WTC11 (cell line): ENCODE results near the gene HDLBP. TPM values are rescaled to one million over a fixed set of nuclear protein-coding genes. Genes with fewer than 3 reads are reported as not detected.

ENCODE experiments used
- ATAC-seq: fragments of 200-7000 bp; cut with Tn5 transposase; 2 replicates; pipeline ENCODE4 v1.10.0; 2021; ENCODE audit warnings: mild to moderate bottlenecking, moderate library complexity
- CTCF ChIA-PET: fragments of 300-600 bp; sonication (Branson Sonifier 250); formaldehyde crosslinking; loops from one replicate; lab custom pipeline; 2021; ENCODE audit warnings: antibody characterized with exemption; lab: Charles Lee
- POLR2A ChIA-PET: fragments of 350-600 bp; sonication (Branson Sonifier 250); formaldehyde crosslinking; loops from one replicate; lab custom pipeline; 2021; ENCODE audit warnings: antibody characterized with exemption; lab: Charles Lee
- DNase-seq: peaks from one replicate; pipeline ENCODE4 v3.0.0; 2021; ENCODE audit warnings: low spot score
- H3K27ac Mint-ChIP-seq: 2 replicates; pipeline ENCODE4 v1.8.0; 2021; ENCODE audit warnings: mixed read lengths
- H3K27me3 Mint-ChIP-seq: 2 replicates; pipeline ENCODE4 v1.8.0; 2021; ENCODE audit warnings: low read depth, mild to moderate bottlenecking, moderate library complexity, mixed read lengths
- H3K36me3 Mint-ChIP-seq: 2 replicates; pipeline ENCODE4 v1.8.0; 2021; ENCODE audit warnings: mixed read lengths
- H3K4me1 Mint-ChIP-seq: 2 replicates; pipeline ENCODE4 v1.8.0; 2022; ENCODE audit warnings: mixed read lengths
- H3K4me3 Mint-ChIP-seq: 2 replicates; pipeline ENCODE4 v1.8.0; 2021; ENCODE audit warnings: mild to moderate bottlenecking, moderate library complexity, mixed read lengths
- H3K9me3 Mint-ChIP-seq: 2 replicates; pipeline ENCODE4 v1.8.0; 2021; ENCODE audit warnings: mixed read lengths
- ELF4 ChIP-seq: sonication (generic); formaldehyde crosslinking; IDR thresholded peaks from 2 replicates; pipeline ENCODE4 v1.8.1; 2022; ENCODE audit warnings: low read depth, mild to moderate bottlenecking, moderate library complexity, missing genetic modification reagents
- EMX1 ChIP-seq: fragments of 250-450 bp; sonication (Bioruptor Pico); IDR thresholded peaks from 2 replicates; pipeline ENCODE4 v1.8.0; 2021; ENCODE audit warnings: mild to moderate bottlenecking
- GABPB1 ChIP-seq: sonication (generic); formaldehyde crosslinking; IDR thresholded peaks from 2 replicates; pipeline ENCODE4 v1.8.1; 2023; ENCODE audit warnings: mild to moderate bottlenecking, missing genetic modification reagents
- IRF2 ChIP-seq: sonication (generic); formaldehyde crosslinking; IDR thresholded peaks from 2 replicates; pipeline ENCODE4 v1.8.0; 2022; ENCODE audit warnings: low read depth, missing genetic modification reagents, borderline replicate concordance
- MXD4 ChIP-seq: fragments of 250-450 bp; sonication (Bioruptor Pico); IDR thresholded peaks from 2 replicates; pipeline ENCODE4 v1.8.0; 2021; ENCODE audit warnings: mild to moderate bottlenecking, moderate library complexity, borderline replicate concordance
- NFE2L1 ChIP-seq: sonication (generic); formaldehyde crosslinking; IDR thresholded peaks from 2 replicates; pipeline ENCODE4 v1.8.1; 2023; ENCODE audit warnings: missing genetic modification reagents
- NFYB ChIP-seq: sonication (generic); formaldehyde crosslinking; conservative IDR thresholded peaks from 2 replicates; pipeline ENCODE4 v1.8.0; 2022; ENCODE audit warnings: low read depth, missing genetic modification reagents
- NR3C1 ChIP-seq: sonication (generic); formaldehyde crosslinking; conservative IDR thresholded peaks from 2 replicates; pipeline ENCODE4 v1.8.1; 2023; ENCODE audit warnings: low read depth, mild to moderate bottlenecking, missing genetic modification reagents
- OVOL2 ChIP-seq: fragments of 250-450 bp; sonication (Bioruptor Pico); IDR thresholded peaks from 2 replicates; pipeline ENCODE4 v1.9.0; 2021; ENCODE audit warnings: mild to moderate bottlenecking, borderline replicate concordance
- SP1 ChIP-seq: sonication (generic); formaldehyde crosslinking; conservative IDR thresholded peaks from 2 replicates; pipeline ENCODE4 v1.8.1; 2022; ENCODE audit warnings: missing genetic modification reagents
- ZNF263 ChIP-seq: sonication (generic); formaldehyde crosslinking; IDR thresholded peaks from 2 replicates; pipeline ENCODE4 v1.8.1; 2022; ENCODE audit warnings: low read depth, mild to moderate bottlenecking, moderate library complexity, missing genetic modification reagents
- ZNF423 ChIP-seq: fragments of 250-450 bp; sonication (Bioruptor Pico); IDR thresholded peaks from 2 replicates; pipeline ENCODE4 v2.1.2; 2022; ENCODE audit warnings: mild to moderate bottlenecking, moderate library complexity
- ZNF425 ChIP-seq: fragments of 250-450 bp; sonication (Bioruptor Pico); conservative IDR thresholded peaks from 2 replicates; pipeline ENCODE4 v1.9.0; 2021; ENCODE audit warnings: mild to moderate bottlenecking
- total RNA-seq: library from RNA; stranded (reverse); gene quantifications from 3 replicates; pipeline ENCODE4 v1.2.3, GENCODE V29; 2021
- TF ChIP-seq, protein P1 (sequence below): fragments of 250-450 bp; sonication (Bioruptor Pico); IDR thresholded peaks from 2 replicates; pipeline ENCODE4 v1.8.0; 2021; ENCODE audit warnings: mild to moderate bottlenecking
- TF ChIP-seq, protein P2 (sequence below): sonication (generic); formaldehyde crosslinking; IDR thresholded peaks from 2 replicates; pipeline ENCODE4 v1.8.1; 2022; ENCODE audit warnings: mild to moderate bottlenecking, missing genetic modification reagents, moderate library complexity, borderline replicate concordance

HDLBP gene
- total RNA-seq, 1 experiment from 2014 or later, result 368 TPM

- DNase-seq, result no peak
- H3K36me3 Mint-ChIP-seq, result peaks cover 13% of the 10 kb centered on the region
- no peaks in the 10 kb centered on the region for H3K27me3 Mint-ChIP-seq
- H3K4me1 Mint-ChIP-seq, result peaks cover 2% of the 10 kb centered on the region; the same call in 1 of the 2 replicates
- ChIA-PET POLR2A (interaction anchor here (0.5 kb wide), 1 partner anchor 16 kb away, joined by 5 read pairs; no protein-coding TSS in a partner anchor), CTCF (interaction anchor here (1.9 kb wide), 1 partner anchor 44 kb away, joined by 4 read pairs; no protein-coding TSS in a partner anchor)
- no peak overlapping the region for H3K4me3 Mint-ChIP-seq
- TF ChIP-seq ZNF423 (CRISPR knock-in tag), result no peak
- TF ChIP-seq ELF4 (CRISPR knock-in tag), result no peak
- no peak for TF ChIP-seq EMX1 (CRISPR knock-in tag)
- TF ChIP-seq ZNF263 (CRISPR knock-in tag), result no peak
- no peak for TF ChIP-seq MXD4 (CRISPR knock-in tag)
- TF ChIP-seq NFE2L1 (CRISPR knock-in tag), result no peak
- TF ChIP-seq NR3C1 (CRISPR knock-in tag), result no peak
- TF ChIP-seq GABPB1 (CRISPR knock-in tag), result no peak
- TF ChIP-seq SP1 (CRISPR knock-in tag), result no peak
- TF ChIP-seq, protein P1, sequence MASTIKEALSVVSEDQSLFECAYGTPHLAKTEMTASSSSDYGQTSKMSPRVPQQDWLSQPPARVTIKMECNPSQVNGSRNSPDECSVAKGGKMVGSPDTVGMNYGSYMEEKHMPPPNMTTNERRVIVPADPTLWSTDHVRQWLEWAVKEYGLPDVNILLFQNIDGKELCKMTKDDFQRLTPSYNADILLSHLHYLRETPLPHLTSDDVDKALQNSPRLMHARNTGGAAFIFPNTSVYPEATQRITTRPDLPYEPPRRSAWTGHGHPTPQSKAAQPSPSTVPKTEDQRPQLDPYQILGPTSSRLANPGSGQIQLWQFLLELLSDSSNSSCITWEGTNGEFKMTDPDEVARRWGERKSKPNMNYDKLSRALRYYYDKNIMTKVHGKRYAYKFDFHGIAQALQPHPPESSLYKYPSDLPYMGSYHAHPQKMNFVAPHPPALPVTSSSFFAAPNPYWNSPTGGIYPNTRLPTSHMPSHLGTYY (CRISPR knock-in tag), result no peak
- no peak for TF ChIP-seq NFYB (CRISPR knock-in tag)
- no peak for TF ChIP-seq IRF2 (CRISPR knock-in tag)
- TF ChIP-seq OVOL2 (CRISPR knock-in tag), result no peak
- TF ChIP-seq ZNF425 (CRISPR knock-in tag), result no peak
- peaks cover 2% of the 10 kb centered on the region; the same call in 1 of the 2 replicates for H3K9me3 Mint-ChIP-seq
- H3K27ac Mint-ChIP-seq, result peak overlapping the region; percentile 64; the same call in 1 of the 2 replicates
- ATAC-seq, result no peak
Observed at GRCh38 chr2:241224851-241225438, 90.5 kb downstream of the HDLBP start.

- no peak for DNase-seq
- peak; percentile 46; the same call in 1 of the 2 replicates for TF ChIP-seq GABPB1 (CRISPR knock-in tag)
- TF ChIP-seq, protein P2, sequence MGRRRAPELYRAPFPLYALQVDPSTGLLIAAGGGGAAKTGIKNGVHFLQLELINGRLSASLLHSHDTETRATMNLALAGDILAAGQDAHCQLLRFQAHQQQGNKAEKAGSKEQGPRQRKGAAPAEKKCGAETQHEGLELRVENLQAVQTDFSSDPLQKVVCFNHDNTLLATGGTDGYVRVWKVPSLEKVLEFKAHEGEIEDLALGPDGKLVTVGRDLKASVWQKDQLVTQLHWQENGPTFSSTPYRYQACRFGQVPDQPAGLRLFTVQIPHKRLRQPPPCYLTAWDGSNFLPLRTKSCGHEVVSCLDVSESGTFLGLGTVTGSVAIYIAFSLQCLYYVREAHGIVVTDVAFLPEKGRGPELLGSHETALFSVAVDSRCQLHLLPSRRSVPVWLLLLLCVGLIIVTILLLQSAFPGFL, result no peak; the same call in 1 of the 2 replicates
- TF ChIP-seq, all 79 proteins: peak for 1
- CTCF ChIA-PET, result interaction anchor here (1.3 to 1.9 kb wide), 2 partner anchors 44 to 373 kb away, joined by 3 to 4 read pairs; no protein-coding TSS in a partner anchor
- peaks cover 3% of the 10 kb centered on the region for H3K27me3 Mint-ChIP-seq
- peaks cover 13% of the 10 kb centered on the region for H3K36me3 Mint-ChIP-seq
- peak; percentile 32 for ATAC-seq
- peaks cover 4% of the 10 kb centered on the region; the same call in 1 of the 2 replicates for H3K9me3 Mint-ChIP-seq
- peaks cover 7% of the 10 kb centered on the region for H3K4me1 Mint-ChIP-seq
- H3K27ac Mint-ChIP-seq, result peak overlapping the region; percentile 64
- no peak overlapping the region for H3K4me3 Mint-ChIP-seq
- POLR2A ChIA-PET, result interaction anchor here (0.5 kb wide), 1 partner anchor 17 kb away, joined by 5 read pairs; no protein-coding TSS in a partner anchor
Observed at GRCh38 chr2:241224018-241224850, 91.2 kb downstream of the HDLBP start.
